SK-N-SH treated with all-trans-retinoic acid at 6 μM for 48 hours (cell line): ENCODE data around the gene PTBP2.

Experiments
- ATAC-seq: fragments of 200-7000 bp; cut with Tn5 transposase; 3 replicates; pipeline ENCODE4 v1.9.1; 2020; ENCODE audit warnings: mild to moderate bottlenecking, moderate library complexity
- ARNTL ChIP-seq: fragments of 450-650 bp; formaldehyde crosslinking; IDR thresholded peaks from 2 replicates; pipeline ENCODE4 v1.5.0; 2020; ENCODE audit warnings: low read depth, mild to moderate bottlenecking, moderate library complexity, borderline replicate concordance
- BACH2 ChIP-seq: fragments of 250-450 bp; sonication (Bioruptor Pico); IDR thresholded peaks from 2 replicates; pipeline ENCODE4 v1.9.0; 2021; ENCODE audit warnings: mild to moderate bottlenecking, borderline replicate concordance
- CREB5 ChIP-seq: fragments of 250-450 bp; sonication (Bioruptor Pico); IDR thresholded peaks from 2 replicates; pipeline ENCODE4 v1.5.1; 2020; ENCODE audit warnings: low read depth, mild to moderate bottlenecking, moderate library complexity
- CSDC2 ChIP-seq: fragments of 250-450 bp; sonication (Bioruptor Pico); IDR thresholded peaks from 2 replicates; pipeline ENCODE4 v1.5.0; 2020; ENCODE audit warnings: mild to moderate bottlenecking, moderate library complexity
- CSRNP3 ChIP-seq: fragments of 250-450 bp; sonication (Bioruptor Pico); IDR thresholded peaks from 2 replicates; pipeline ENCODE4 v1.5.1; 2021; ENCODE audit warnings: mild to moderate bottlenecking, moderate library complexity
- ESRRG ChIP-seq: fragments of 250-450 bp; sonication (Bioruptor Pico); IDR thresholded peaks from 2 replicates; pipeline ENCODE4 v1.6.1; 2021; ENCODE audit warnings: mild to moderate bottlenecking
- GLIS3 ChIP-seq: fragments of 250-450 bp; sonication (Bioruptor Pico); IDR thresholded peaks from 2 replicates; pipeline ENCODE4 v1.5.0; 2020; ENCODE audit warnings: mild to moderate bottlenecking, moderate library complexity
- ISL1 ChIP-seq: fragments of 250-450 bp; sonication (Bioruptor Pico); IDR thresholded peaks from 2 replicates; pipeline ENCODE4 v2.1.2; 2022; ENCODE audit warnings: mild to moderate bottlenecking, moderate library complexity
- PATZ1 ChIP-seq: fragments of 250-450 bp; sonication (Bioruptor Pico); IDR thresholded peaks from 2 replicates; pipeline ENCODE4 v1.8.0; 2020; ENCODE audit warnings: mild to moderate bottlenecking, moderate library complexity, borderline replicate concordance
- POU6F1 ChIP-seq: fragments of 250-450 bp; sonication (Bioruptor Pico); IDR thresholded peaks from 2 replicates; pipeline ENCODE4 v1.8.0; 2021; ENCODE audit warnings: low read depth, mild to moderate bottlenecking, moderate library complexity, borderline replicate concordance
- TCF4 ChIP-seq: fragments of 250-450 bp; sonication (Bioruptor Pico); IDR thresholded peaks from 2 replicates; pipeline ENCODE4 v1.8.0; 2021; ENCODE audit warnings: mild to moderate bottlenecking, moderate library complexity, borderline replicate concordance
- TSHZ2 ChIP-seq: fragments of 250-450 bp; sonication (Bioruptor Pico); IDR thresholded peaks from 2 replicates; pipeline ENCODE4 v1.5.0; 2020; ENCODE audit warnings: mild to moderate bottlenecking, moderate library complexity
- ZC3H10 ChIP-seq: fragments of 250-450 bp; sonication (Bioruptor Pico); IDR thresholded peaks from 2 replicates; pipeline ENCODE4 v1.5.1; 2021; ENCODE audit warnings: mild to moderate bottlenecking, moderate library complexity
- ZFP3 ChIP-seq: fragments of 250-450 bp; sonication (Bioruptor Pico); IDR thresholded peaks from 2 replicates; pipeline ENCODE4 v1.5.0; 2020; ENCODE audit warnings: mild to moderate bottlenecking, moderate library complexity
- ZFP30 ChIP-seq: fragments of 450-650 bp; formaldehyde crosslinking; IDR thresholded peaks from 2 replicates; pipeline ENCODE4 v1.5.0; 2022; ENCODE audit warnings: mild to moderate bottlenecking, moderate library complexity
- ZNF565 ChIP-seq: fragments of 450-650 bp; formaldehyde crosslinking; conservative IDR thresholded peaks from 2 replicates; pipeline ENCODE4 v1.5.0; 2020; ENCODE audit warnings: low read depth, mild to moderate bottlenecking, moderate library complexity
- ZNF70 ChIP-seq: fragments of 450-650 bp; formaldehyde crosslinking; IDR thresholded peaks from 2 replicates; pipeline ENCODE4 v1.5.0; 2020; ENCODE audit warnings: mild to moderate bottlenecking, moderate library complexity
- ZNF8 ChIP-seq: fragments of 450-650 bp; formaldehyde crosslinking; IDR thresholded peaks from 2 replicates; pipeline ENCODE4 v1.5.0; 2020; ENCODE audit warnings: mild to moderate bottlenecking, moderate library complexity

Gene PTBP2

GRCh38 chr1:96861836-96862235 lies 140.3 kb downstream of the PTBP2 start:
- no peak for ATAC-seq

GRCh38 chr1:96863449-96863848 lies 141.9 kb downstream of the PTBP2 start:
- ATAC-seq: no peak
- TF ChIP-seq ISL1 (CRISPR knock-in tag): no peak
- TF ChIP-seq ARNTL (CRISPR knock-in tag): no peak
- TF ChIP-seq ZFP3: no peak
- TF ChIP-seq GLIS3 (CRISPR knock-in tag): no peak
- no peak for TF ChIP-seq TSHZ2 (CRISPR knock-in tag)
- no peak for TF ChIP-seq TCF4 (CRISPR knock-in tag)
- no peak for TF ChIP-seq CSRNP3 (CRISPR knock-in tag)

More at GRCh38 chr1:96861836-96862235, 140.3 kb downstream of the PTBP2 start:
- TF ChIP-seq CSRNP3 (CRISPR knock-in tag) (no peak), ZNF70 (CRISPR knock-in tag) (no peak), TSHZ2 (CRISPR knock-in tag) (no peak), PATZ1 (no peak), ZNF565 (CRISPR knock-in tag) (no peak), ISL1 (CRISPR knock-in tag) (no peak), ZNF8 (CRISPR knock-in tag) (no peak), ZFP30 (CRISPR knock-in tag) (no peak), BACH2 (CRISPR knock-in tag) (no peak), CSDC2 (CRISPR knock-in tag) (no peak), ZFP3 (no peak), ESRRG (CRISPR knock-in tag) (no peak), ZC3H10 (CRISPR knock-in tag) (no peak), CREB5 (CRISPR knock-in tag) (no peak), POU6F1 (CRISPR knock-in tag) (no peak)
